ENCODE measurements around the gene PRUNE2.

The PRUNE2 gene

GRCh38 chr9:76713381-76713780, 192.5 kb downstream of the PRUNE2 start:
- no peak for TF ChIP-seq CTCF (IDR thresholded peaks at IDR 0.05; ENCODE audit: low read depth, low read length)
- no peak overlapping the region for H3K4me3 ChIP-seq (ENCODE audit: low read depth, low read length)

- TF ChIP-seq CTCF (IDR thresholded peaks at IDR 0.05; ENCODE audit: low read depth, low read length), result no peak
- H3K4me3 ChIP-seq (ENCODE audit: low read depth, low read length), result no peak overlapping the region
Measured at GRCh38 chr9:76709020-76709419, 196.9 kb downstream of the PRUNE2 start.

- TF ChIP-seq CTCF (IDR thresholded peaks at IDR 0.05; ENCODE audit: low read depth, low read length), result no peak
- H3K4me3 ChIP-seq (ENCODE audit: low read depth, low read length), result no peak overlapping the region
Measured at GRCh38 chr9:76707510-76707909, 198.4 kb downstream of the PRUNE2 start.

GRCh38 chr9:76704593-76705204, 201.2 kb downstream of the PRUNE2 start:
- H3K4me3 ChIP-seq (ENCODE audit: low read depth, low read length), result no peak overlapping the region
- peak; percentile 44; the same call in 1 of the 2 replicates for TF ChIP-seq CTCF (IDR thresholded peaks at IDR 0.05; ENCODE audit: low read depth, low read length)

- TF ChIP-seq CTCF (IDR thresholded peaks at IDR 0.05; ENCODE audit: low read depth, low read length), result no peak
- H3K4me3 ChIP-seq (ENCODE audit: low read depth, low read length), result no peak overlapping the region
Measured at GRCh38 chr9:76703270-76703669, 202.6 kb downstream of the PRUNE2 start.

GRCh38 chr9:76701441-76702039, 204.4 kb downstream of the PRUNE2 start:
- no peak overlapping the region for H3K4me3 ChIP-seq (ENCODE audit: low read depth, low read length)
- TF ChIP-seq CTCF (IDR thresholded peaks at IDR 0.05; ENCODE audit: low read depth, low read length), result no peak

GRCh38 chr9:76700916-76701315, 205.0 kb downstream of the PRUNE2 start:
- no peak for TF ChIP-seq CTCF (IDR thresholded peaks at IDR 0.05; ENCODE audit: low read depth, low read length)
- no peak overlapping the region for H3K4me3 ChIP-seq (ENCODE audit: low read depth, low read length)

Data from WI38 (cell line).